Thymus (tissue), 11 donors: ENCODE data around the gene SYNDIG1. TPM values are rescaled to one million over a fixed set of nuclear protein-coding genes. Genes with fewer than 3 reads are reported as not detected.
A peak's percentile ranks its signal among the peaks of the same experiment; 100 is the strongest.

Experiments
- DNase-seq, 9 donors: peaks; one replicate each; pipeline ENCODE4 v3.0.0-alpha.2; 2013; ENCODE audit warnings: low spot score in 9 of 9, low read depth in 6 of 9, missing footprints in 1 of 9
- H3K27ac ChIP-seq, 2 donors: one replicate each; pipeline ENCODE4 v1.5.1; 2013; ENCODE audit warnings: control low read depth in 1 of 2, low read depth in 1 of 2, low read length in 1 of 2, mild to moderate bottlenecking in 1 of 2, moderate library complexity in 1 of 2
- H3K27me3 ChIP-seq, 2 donors: one replicate each; pipeline ENCODE4 v1.5.1; 2013; ENCODE audit warnings: low read length in 1 of 2; ENCODE audit not compliant: control insufficient read depth in 2 of 2, insufficient read depth in 1 of 2
- H3K36me3 ChIP-seq, 2 donors: one replicate each; pipeline ENCODE4 v1.5.1; 2013; ENCODE audit warnings: low read length in 1 of 2, mild to moderate bottlenecking in 1 of 2, moderate library complexity in 1 of 2; ENCODE audit not compliant: control insufficient read depth in 2 of 2, insufficient read depth in 2 of 2
- H3K4me1 ChIP-seq, 2 donors: one replicate each; pipeline ENCODE4 v1.5.1; 2013; ENCODE audit warnings: low read length in 2 of 2; ENCODE audit not compliant: control insufficient read depth in 2 of 2, insufficient read depth in 2 of 2
- H3K4me3 ChIP-seq, 2 donors: one replicate each; pipeline ENCODE4 v1.5.1; 2013; ENCODE audit warnings: low read length in 2 of 2, control low read depth in 1 of 2, mild to moderate bottlenecking in 1 of 2
- H3K9me3 ChIP-seq, 2 donors: one replicate each; pipeline ENCODE4 v1.5.1; 2013; ENCODE audit warnings: low read length in 1 of 2, mild to moderate bottlenecking in 1 of 2; ENCODE audit not compliant: control insufficient read depth in 2 of 2, insufficient read depth in 1 of 2
- WGBS: extraction: QIAGEN DNeasy Blood & Tissue Kit; methylation state at CpG from one replicate; pipeline ENCODE4 v1.1.7; 2013; 5-methylcytosine and 5-hydroxymethylcytosine counted together
- polyA plus RNA-seq: library from polyadenylated mRNA; stranded (reverse); fragments of 200-250 nt; gene quantifications from one replicate; pipeline ENCODE4 v1.2.3, GENCODE V29; 2013
- total RNA-seq: library from RNA; stranded (reverse); fragments of 120-200 nt; gene quantifications from one replicate; pipeline ENCODE4 v1.2.4, GENCODE V29; 2013
- donor health status: healthy.

Gene SYNDIG1
- total and polyA plus RNA-seq, 2 donors, result 0.41 to 3.2 TPM

DNA sequence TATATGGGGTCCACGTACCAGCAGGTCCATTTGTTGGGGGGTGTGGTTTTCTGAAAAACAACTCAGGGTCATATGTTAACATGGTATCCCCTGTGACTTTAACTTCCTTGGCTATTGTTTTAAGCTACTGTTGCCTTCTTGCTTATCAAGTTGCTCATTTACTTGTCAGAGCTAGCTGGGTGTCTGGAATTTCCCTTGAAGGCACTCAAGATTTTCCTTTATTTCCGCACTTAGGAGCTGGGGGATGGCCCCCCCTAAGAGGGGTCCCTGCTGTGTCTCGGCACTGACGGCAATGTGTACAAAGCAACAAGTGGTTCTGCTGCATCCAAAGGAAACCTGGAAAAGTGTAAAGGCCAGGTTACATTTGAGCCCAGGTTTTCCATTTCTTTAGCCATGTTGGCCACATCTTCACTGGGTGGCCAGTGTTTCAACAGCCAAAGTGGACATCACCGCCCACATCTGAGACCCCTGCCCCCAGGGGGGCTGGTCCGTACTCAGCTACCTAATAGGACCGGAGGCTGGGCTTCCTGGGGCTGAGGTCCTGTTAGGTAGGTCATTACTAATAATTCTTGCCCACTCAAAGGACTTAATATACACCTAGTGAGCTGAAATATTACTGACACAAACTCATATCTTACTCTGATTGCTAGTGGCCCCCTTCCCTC, 24.8 kb upstream of the SYNDIG1 start:
- 96% methylated on average over 7 of the region's 7 CpGs for WGBS
- no peak overlapping the region for H3K4me3 ChIP-seq
- no peaks in the 10 kb centered on the region for H3K9me3 ChIP-seq
- no peaks in the 10 kb centered on the region for H3K27me3 ChIP-seq
- no peak overlapping the region for H3K27ac ChIP-seq
- no peak for DNase-seq
- no peaks in the 10 kb centered on the region for H3K36me3 ChIP-seq
- peaks cover 8 to 37% of the 10 kb centered on the region in 2 donors for H3K4me1 ChIP-seq

DNA sequence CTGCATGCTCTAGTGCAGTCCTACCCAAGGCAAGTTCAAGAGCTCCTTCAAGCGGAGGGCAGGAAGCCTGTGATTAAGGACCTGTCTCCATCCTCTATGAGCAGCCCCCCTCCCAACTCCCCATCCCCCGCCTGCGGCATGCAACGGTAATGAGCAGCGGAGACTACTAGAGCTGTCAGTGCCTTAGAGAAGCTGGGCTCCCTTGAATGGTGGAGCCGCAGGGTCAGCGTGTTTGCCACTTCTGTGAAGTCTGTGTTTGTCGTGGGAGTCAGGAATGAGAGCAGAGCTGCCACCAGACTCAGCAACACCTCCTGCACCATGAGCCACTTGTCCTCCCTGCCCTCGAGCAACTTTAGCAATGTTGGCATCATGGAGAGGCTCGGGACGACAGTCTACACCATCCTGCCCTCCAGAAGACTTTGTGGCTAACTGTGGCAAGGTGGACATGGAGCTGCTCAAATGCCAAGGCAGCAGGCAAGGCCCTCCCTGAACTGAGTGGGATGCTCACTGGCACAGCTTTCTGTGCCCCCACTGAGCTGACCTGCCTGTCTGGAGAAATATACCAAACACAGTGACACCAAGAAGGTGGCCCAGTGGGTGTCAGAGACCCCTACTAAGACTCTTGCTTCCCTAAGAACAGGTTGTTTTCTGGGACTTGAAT, 23.8 kb upstream of the SYNDIG1 start:
- no peaks in the 10 kb centered on the region for H3K27me3 ChIP-seq
- no peaks in the 10 kb centered on the region for H3K9me3 ChIP-seq
- no peak overlapping the region for H3K27ac ChIP-seq
- 69% methylated on average over 11 of the region's 11 CpGs for WGBS
- H3K36me3 ChIP-seq, result no peaks in the 10 kb centered on the region
- no peak overlapping the region for H3K4me3 ChIP-seq
- H3K4me1 ChIP-seq, result peaks cover 8 to 37% of the 10 kb centered on the region in 2 donors
- peak in 2 of 9 donors; percentile 45 to 53 for DNase-seq

DNA sequence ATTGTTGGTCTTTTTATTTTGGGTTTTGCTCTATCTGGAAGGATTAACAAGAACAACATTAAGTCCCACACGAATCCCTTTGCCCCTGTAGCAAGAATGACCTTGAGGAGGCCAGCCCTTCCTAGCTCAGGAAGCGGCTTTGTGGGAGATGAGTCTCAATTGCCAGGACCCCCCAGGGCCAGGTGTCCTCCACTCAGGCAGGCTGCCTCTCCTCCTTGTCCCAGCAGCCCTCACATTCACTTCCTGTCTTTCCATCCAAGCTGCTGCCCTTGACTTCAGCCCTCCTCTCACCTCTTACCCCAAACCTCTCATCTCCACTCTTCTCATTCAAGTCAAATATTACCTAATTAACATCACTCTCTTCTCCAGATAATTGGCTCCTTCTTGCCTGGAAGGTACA, 22.6 kb upstream of the SYNDIG1 start:
- Histone ChIP-seq H3K27ac (no peak overlapping the region), H3K36me3 (no peaks in the 10 kb centered on the region), H3K4me3 (no peak overlapping the region), H3K4me1 (peaks cover 8 to 37% of the 10 kb centered on the region in 2 donors), H3K27me3 (no peaks in the 10 kb centered on the region), H3K9me3 (no peaks in the 10 kb centered on the region)
- DNase-seq, result peak in 1 of 9 donors; percentile 21
- 93% methylated on average over 2 of the region's 2 CpGs for WGBS

DNA sequence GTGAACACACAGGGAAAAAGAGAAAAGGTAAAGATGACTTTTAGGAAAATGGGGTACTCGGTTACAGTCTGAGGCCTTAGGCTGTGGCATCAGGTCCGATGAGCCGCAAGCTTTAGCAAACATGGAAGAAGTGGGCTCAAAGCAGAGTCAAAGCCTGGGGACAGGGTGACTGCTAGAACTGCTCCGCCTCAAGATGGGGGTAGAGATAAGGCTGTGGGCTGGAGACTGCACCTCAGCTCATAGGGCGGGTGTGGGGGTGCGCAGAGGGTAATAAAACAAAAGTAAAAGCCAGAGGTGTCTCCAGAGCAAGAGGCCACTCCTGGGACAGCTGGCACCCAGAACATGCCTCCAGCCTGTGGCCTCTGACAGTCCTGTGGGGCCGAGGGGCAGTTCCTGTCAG, 21.3 kb upstream of the SYNDIG1 start:
- Histone ChIP-seq H3K27ac (no peak overlapping the region), H3K27me3 (no peaks in the 10 kb centered on the region), H3K4me1 (peaks cover 8 to 37% of the 10 kb centered on the region in 2 donors), H3K9me3 (no peaks in the 10 kb centered on the region), H3K36me3 (no peaks in the 10 kb centered on the region), H3K4me3 (no peak overlapping the region)
- peak in 3 of 9 donors; percentile 40 to 64 (median 51) for DNase-seq
- 86% methylated on average over 7 of the region's 7 CpGs for WGBS

DNA sequence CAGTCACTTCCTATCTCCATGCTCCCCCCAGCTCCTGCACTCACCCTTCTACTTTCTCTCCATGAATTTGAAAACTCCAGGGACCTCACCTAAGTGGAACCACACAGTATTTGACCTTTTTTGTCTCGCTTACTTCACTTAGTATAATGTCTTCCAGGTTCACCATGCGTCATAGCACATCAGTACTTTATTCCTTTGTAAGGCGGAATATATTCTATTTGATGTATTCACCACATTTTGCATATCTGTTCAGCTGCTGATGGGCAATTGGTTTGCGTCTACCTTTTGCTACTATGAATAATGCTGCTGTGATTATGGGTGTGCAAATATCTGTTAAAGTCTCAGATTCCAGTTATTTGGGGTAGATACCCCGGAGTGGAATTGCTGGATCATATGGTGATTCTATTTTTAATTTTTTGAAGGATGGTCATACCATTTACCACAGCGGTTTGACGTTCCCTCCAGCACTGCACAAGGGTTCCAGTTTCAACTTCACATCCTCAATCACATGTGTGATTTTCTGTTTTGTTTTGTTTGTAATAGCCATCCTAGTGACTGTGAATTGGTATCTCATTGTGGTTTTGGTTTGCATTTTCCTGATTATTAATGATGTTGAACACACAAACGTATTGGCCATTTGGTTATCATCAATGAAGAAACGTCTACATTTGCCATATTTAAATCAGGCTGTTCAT, 20.3 kb upstream of the SYNDIG1 start:
- no peak overlapping the region for H3K4me3 ChIP-seq
- no peaks in the 10 kb centered on the region for H3K9me3 ChIP-seq
- DNase-seq, result no peak
- H3K27me3 ChIP-seq, result no peaks in the 10 kb centered on the region
- H3K27ac ChIP-seq, result no peak overlapping the region
- WGBS, result 97% methylated on average over 9 of the region's 9 CpGs
- H3K4me1 ChIP-seq, result peaks cover 8 to 37% of the 10 kb centered on the region in 2 donors
- no peaks in the 10 kb centered on the region for H3K36me3 ChIP-seq

DNA sequence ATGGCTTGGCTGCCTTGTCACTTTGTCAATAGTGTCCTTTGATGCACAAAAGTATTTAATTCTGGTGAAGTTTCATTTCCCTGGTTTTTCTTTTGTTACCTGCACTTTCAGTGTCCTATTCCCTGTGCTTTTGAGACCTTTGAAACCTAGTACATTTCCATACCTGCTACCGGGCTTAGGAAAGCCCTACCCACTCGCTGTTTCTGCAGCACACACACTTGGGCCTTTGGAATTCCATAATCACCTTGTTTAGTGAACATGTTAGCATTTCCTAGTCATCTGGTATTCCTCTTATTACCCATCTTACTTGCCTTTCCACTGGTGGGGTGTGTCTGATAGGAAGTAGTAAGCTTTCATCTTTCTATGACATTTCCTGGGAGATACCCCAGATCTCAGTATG, 19.3 kb upstream of the SYNDIG1 start:
- no peak for DNase-seq
- H3K9me3 ChIP-seq, result no peaks in the 10 kb centered on the region
- H3K27me3 ChIP-seq, result no peaks in the 10 kb centered on the region
- H3K27ac ChIP-seq, result no peak overlapping the region
- H3K4me3 ChIP-seq, result no peak overlapping the region
- 96% methylated on average over 2 of the region's 2 CpGs for WGBS
- H3K4me1 ChIP-seq, result peaks cover 8 to 37% of the 10 kb centered on the region in 2 donors
- no peaks in the 10 kb centered on the region for H3K36me3 ChIP-seq

DNA sequence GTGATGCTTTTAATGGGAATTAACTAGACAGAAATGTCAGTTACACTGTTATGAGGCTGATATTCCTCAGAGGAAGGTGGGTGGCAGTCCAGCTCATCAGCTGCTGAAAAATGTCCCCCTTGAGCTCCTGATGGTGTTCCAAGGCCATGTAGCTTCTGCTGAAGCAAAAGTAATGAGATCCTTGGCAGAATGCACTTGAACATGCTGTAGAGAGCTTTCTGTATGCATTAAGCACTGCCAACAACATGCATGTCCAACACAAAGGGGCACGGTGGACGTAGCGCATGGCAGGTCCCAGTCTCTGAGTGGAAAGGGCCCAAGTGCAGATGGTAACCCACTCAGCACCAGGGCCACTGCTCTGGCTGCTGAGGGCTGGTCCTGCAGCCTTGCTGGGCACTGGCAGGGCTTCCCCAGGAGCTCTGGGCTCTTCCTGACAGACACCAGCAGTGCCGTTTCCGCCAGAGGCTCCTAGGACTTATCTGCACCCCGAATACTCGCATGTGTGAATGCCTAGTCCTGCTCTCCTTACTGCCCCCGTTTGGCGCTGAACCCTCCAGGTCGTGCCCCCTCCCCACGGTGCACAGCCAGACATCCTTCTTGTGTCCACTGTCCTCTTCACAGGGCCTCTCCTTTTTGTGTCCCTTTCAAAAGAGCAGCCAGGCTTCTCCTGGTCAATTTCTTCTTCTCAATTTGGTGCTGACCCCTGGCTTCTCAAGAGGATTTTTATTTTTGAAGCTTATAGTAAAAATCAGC, 18.6 kb upstream of the SYNDIG1 start:
- Histone ChIP-seq H3K36me3 (no peaks in the 10 kb centered on the region), H3K4me3 (no peak overlapping the region), H3K27me3 (no peaks in the 10 kb centered on the region), H3K4me1 (peaks cover 8 to 31% of the 10 kb centered on the region in 2 donors), H3K9me3 (no peaks in the 10 kb centered on the region), H3K27ac (no peak overlapping the region)
- 91% methylated on average over 11 of the region's 11 CpGs for WGBS
- DNase-seq, result no peak

DNA sequence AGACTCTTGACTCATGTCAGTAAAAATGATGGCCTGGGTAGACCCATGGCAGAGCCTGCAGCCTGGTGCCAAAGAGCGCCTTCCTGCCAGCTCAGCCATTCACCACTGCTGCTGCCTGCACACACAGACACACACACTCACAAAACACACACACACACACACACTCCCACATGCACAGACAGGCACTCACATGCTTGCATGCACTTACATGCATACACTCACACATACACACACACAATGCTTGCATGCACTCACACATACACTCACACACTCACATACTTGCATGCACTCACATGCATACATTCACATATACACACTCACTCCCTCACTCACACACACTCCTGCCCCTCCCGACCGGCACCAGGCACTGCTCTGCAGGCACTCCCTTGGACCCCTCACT, 18.0 kb upstream of the SYNDIG1 start:
- H3K36me3 ChIP-seq, result no peaks in the 10 kb centered on the region
- no peak for DNase-seq

More for the DNA sequence above, 18.0 kb upstream of the SYNDIG1 start:
- Histone ChIP-seq H3K9me3 (no peaks in the 10 kb centered on the region), H3K4me3 (no peak overlapping the region), H3K27me3 (no peaks in the 10 kb centered on the region), H3K27ac (no peak overlapping the region), H3K4me1 (peaks cover 8 to 24% of the 10 kb centered on the region in 2 donors)
- 98% methylated on average over 3 of the region's 3 CpGs for WGBS
